Measurements from ENCODE around the gene FXYD5.
"Not testable (repeated sequence)": the region's sequence is repeated elsewhere in the genome, so short reads cannot be mapped to it uniquely, and the experiment has no call there.

Gene FXYD5

GRCh38 chr19:35144600-35145436, 9.7 kb upstream of the FXYD5 start:
- Histone ChIP-seq H3K9ac (ENCODE audit: low read length) (no peak overlapping the region), H3K4me3 (ENCODE audit: low read length) (no peak overlapping the region), H3K27ac (ENCODE audit: low read depth, low read length) (no peak overlapping the region), H3K4me1 (ENCODE audit: control insufficient read depth, insufficient read depth, low read length) (no peaks in the 10 kb centered on the region), H3K36me3 (ENCODE audit: control insufficient read depth, insufficient read depth, low read length) (no peaks in the 10 kb centered on the region), H3K27me3 (ENCODE audit: control insufficient read depth, insufficient read depth, low read length) (peaks cover 5% of the 10 kb centered on the region)

GRCh38 chr19:35146746-35147459, 7.6 kb upstream of the FXYD5 start:
- Histone ChIP-seq H3K4me3 (ENCODE audit: low read length) (no peak overlapping the region), H3K27ac (ENCODE audit: low read depth, low read length) (no peak overlapping the region)

DNA sequence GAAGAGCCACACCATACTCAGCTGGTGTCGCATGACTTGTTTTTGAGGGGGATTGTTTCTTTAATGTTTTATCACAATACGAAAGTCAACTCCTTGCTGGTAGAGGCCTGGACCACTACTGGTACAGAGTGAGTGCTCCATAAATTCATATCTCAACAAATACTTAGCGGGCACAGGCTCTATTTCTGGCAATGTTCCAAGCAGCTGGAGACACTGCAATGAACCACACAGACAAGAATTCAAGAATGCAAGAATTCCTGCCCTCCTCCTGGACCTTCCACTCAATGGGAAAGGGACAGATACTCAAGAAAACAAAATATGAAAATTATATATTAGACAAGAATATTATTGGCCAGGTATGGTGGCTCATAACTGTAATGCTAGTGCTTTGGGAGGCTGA, 5.1 kb upstream of the FXYD5 start:
- H3K27me3 ChIP-seq (ENCODE audit: control insufficient read depth, insufficient read depth, low read length) = peaks cover 12% of the 10 kb centered on the region
- H3K9ac ChIP-seq (ENCODE audit: low read length) = no peak overlapping the region
- no peak overlapping the region for H3K4me3 ChIP-seq (ENCODE audit: low read length)
- no peaks in the 10 kb centered on the region for H3K4me1 ChIP-seq (ENCODE audit: control insufficient read depth, insufficient read depth, low read length)
- no peak overlapping the region for H3K27ac ChIP-seq (ENCODE audit: low read depth, low read length)
- H3K36me3 ChIP-seq (ENCODE audit: control insufficient read depth, insufficient read depth, low read length) = no peaks in the 10 kb centered on the region

More at GRCh38 chr19:35146746-35147459, 7.6 kb upstream of the FXYD5 start:
- Histone ChIP-seq H3K4me1 (ENCODE audit: control insufficient read depth, insufficient read depth, low read length) (no peaks in the 10 kb centered on the region), H3K36me3 (ENCODE audit: control insufficient read depth, insufficient read depth, low read length) (no peaks in the 10 kb centered on the region), H3K9ac (ENCODE audit: low read length) (no peak overlapping the region), H3K27me3 (ENCODE audit: control insufficient read depth, insufficient read depth, low read length) (peaks cover 11% of the 10 kb centered on the region)

- no peak overlapping the region for H3K27ac ChIP-seq (ENCODE audit: low read depth, low read length)
- no peaks in the 10 kb centered on the region for H3K36me3 ChIP-seq (ENCODE audit: control insufficient read depth, insufficient read depth, low read length)
- H3K9ac ChIP-seq (ENCODE audit: low read length) = no peak overlapping the region
- no peaks in the 10 kb centered on the region for H3K4me1 ChIP-seq (ENCODE audit: control insufficient read depth, insufficient read depth, low read length)
- H3K4me3 ChIP-seq (ENCODE audit: low read length) = no peak overlapping the region
- peaks cover 18% of the 10 kb centered on the region for H3K27me3 ChIP-seq (ENCODE audit: control insufficient read depth, insufficient read depth, low read length)
Observed at GRCh38 chr19:35150445-35150844, 4.1 kb upstream of the FXYD5 start.

DNA sequence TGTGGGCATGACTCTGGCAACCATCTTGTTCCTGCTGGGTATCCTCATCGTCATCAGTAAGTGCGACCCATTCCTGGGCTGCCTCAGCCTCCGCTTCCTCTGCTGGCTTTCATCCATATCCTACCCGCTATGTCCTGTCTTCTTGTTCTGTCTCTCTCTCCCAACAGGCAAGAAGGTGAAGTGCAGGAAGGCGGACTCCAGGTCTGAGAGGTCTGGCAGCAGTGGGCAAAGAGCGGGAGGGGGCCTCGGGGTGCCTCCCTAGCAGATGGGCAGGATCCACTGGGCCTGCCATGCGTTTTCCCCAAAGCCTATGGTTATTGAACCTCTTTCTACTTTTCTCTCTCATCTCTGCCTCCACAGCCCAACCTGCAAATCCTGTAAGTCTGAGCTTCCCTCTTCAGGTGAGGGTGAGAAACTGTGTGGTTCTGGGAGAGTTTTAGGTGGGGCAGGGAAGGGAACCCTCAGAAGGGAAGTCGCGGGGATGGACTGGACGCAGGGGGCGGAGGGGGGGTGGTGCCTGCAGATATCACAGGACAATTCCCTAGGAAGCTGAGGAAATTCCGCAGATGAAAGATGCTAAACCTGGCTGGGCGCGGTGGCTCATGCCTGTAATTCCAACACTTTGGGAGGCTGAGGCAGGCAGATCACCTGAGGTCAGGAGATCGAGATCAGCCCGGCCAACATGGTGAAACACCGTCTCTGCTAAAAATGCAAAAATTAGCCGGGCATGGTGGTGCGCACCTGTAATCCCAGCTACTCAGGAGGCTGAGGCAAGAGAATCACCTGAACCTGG, 3.1 kb upstream of the FXYD5 start:
- Histone ChIP-seq H3K27ac (ENCODE audit: low read depth, low read length) (no peak overlapping the region), H3K4me3 (ENCODE audit: low read length) (no peak overlapping the region), H3K4me1 (ENCODE audit: control insufficient read depth, insufficient read depth, low read length) (no peaks in the 10 kb centered on the region), H3K36me3 (ENCODE audit: control insufficient read depth, insufficient read depth, low read length) (no peaks in the 10 kb centered on the region), H3K27me3 (ENCODE audit: control insufficient read depth, insufficient read depth, low read length) (peaks cover 18% of the 10 kb centered on the region), H3K9ac (ENCODE audit: low read length) (no peak overlapping the region)

DNA sequence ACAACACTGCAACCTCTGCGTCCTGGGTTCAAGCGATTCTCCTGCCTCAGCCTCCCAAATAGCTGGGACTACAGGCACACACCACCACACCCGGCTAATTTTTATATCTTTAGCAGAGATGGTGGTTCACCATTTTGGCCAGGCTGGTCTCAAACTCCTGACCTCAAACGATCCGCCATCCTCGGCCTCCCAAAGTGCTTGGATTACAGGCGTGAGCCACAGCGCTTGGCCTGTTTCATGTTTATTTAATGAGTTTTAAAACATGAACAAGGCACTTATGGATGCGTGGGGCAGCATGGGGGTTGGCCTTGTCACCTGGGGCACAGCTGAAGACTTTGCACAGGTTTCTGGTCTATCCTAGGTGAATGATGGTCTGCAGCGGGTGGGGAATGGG, 1.4 kb upstream of the FXYD5 start:
- H3K27me3 ChIP-seq (ENCODE audit: control insufficient read depth, insufficient read depth, low read length) = peaks cover 18% of the 10 kb centered on the region
- not testable (repeated sequence) for H3K4me3 ChIP-seq (ENCODE audit: low read length); H3K9ac ChIP-seq (ENCODE audit: low read length)

DNA sequence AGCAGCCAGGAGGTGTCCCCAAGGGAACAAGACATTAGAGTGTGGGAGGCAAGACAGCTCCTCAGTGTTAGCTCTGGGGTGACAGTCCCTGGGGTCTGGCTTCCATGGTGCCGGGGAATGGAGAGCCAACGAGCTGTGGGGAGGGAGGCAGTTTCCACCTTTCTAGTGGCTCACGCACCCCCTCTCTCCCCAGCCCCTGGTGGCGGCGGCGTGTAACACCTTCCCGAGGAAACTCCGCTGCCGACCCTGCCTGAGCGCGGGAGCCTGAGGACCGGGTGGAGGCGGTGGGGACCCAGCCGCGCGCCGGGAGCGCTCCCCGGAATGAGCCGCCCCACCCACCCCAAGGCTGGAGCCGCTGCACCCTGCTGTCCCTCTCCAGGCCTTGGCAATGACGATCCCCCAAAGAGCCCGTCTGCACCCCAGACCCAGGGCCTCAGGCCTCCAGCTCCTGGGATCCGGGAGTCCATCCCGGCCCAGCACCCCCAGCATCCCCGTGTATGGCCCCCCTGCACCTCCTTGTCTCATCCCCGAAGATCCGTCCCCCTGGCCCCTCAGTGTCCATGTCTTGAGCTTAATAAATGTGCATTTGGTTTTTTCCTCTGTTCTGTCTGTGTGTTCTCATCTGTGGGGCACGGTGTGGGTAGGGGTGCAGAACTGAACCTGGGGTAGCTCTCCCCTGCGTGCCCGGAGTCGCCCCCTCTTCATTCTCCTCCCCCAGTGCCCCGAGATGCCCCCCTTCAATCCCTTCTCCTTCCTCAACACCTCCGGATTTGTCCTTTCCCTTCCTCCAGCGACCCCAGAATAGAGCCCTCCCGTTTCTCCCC, 622 bp upstream of the FXYD5 start:
- H3K9ac ChIP-seq (ENCODE audit: low read length) = no peak overlapping the region
- H3K4me1 ChIP-seq (ENCODE audit: control insufficient read depth, insufficient read depth, low read length) = no peaks in the 10 kb centered on the region
- H3K27me3 ChIP-seq (ENCODE audit: control insufficient read depth, insufficient read depth, low read length) = peaks cover 18% of the 10 kb centered on the region

More for the DNA sequence above, 1.4 kb upstream of the FXYD5 start:
- H3K4me1 ChIP-seq (ENCODE audit: control insufficient read depth, insufficient read depth, low read length); H3K36me3 ChIP-seq (ENCODE audit: control insufficient read depth, insufficient read depth, low read length); H3K27ac ChIP-seq (ENCODE audit: low read depth, low read length): not testable (repeated sequence)

GRCh38 chr19:35155441-35155840, 906 bp downstream of the FXYD5 start:
- Histone ChIP-seq H3K36me3 (ENCODE audit: control insufficient read depth, insufficient read depth, low read length) (peaks cover 2% of the 10 kb centered on the region), H3K4me3 (ENCODE audit: low read length) (peak overlapping the region; percentile 63), H3K4me1 (ENCODE audit: control insufficient read depth, insufficient read depth, low read length) (no peaks in the 10 kb centered on the region), H3K27me3 (ENCODE audit: control insufficient read depth, insufficient read depth, low read length) (peaks cover 18% of the 10 kb centered on the region), H3K9ac (ENCODE audit: low read length) (peak overlapping the region; percentile 41), H3K27ac (ENCODE audit: low read depth, low read length) (no peak overlapping the region)

More for the DNA sequence above, 622 bp upstream of the FXYD5 start:
- Histone ChIP-seq H3K27ac (ENCODE audit: low read depth, low read length) (no peak overlapping the region), H3K4me3 (ENCODE audit: low read length) (peak overlapping the region; percentile 63), H3K36me3 (ENCODE audit: control insufficient read depth, insufficient read depth, low read length) (peaks cover 2% of the 10 kb centered on the region)

DNA sequence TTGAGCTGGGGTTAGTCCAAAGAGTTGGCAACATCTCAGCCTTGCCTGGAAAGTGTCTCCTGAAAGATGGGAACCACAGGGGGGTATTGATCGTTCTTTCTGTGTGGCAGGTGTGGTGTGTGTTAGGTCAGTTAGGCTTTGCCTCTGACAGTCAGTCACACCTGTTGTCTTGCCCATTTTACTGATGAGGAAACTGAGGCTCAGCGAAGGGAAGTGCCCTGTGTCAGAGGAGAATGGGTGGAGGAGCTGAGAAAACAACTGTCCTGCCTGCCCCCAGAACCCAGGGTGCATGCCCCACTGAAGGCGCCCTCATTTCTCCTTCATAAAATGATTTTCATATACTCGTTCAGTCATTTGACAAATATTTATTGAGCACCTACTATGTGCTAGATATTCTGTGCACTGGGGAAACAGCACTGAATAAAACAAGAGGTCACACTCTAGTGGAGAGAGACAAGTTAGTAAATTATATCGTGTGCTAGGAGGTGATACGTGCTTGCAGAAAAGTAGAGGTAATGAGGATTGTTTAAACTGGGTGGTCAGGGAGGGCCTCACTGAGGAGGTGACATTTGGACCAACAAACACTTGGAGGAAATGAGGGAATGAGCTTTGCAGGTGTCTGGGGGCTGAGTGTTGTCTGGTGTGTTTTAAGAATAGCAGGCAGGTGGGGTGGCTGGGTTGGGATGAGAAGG, 1.6 kb downstream of the FXYD5 start:
- Histone ChIP-seq H3K4me3 (ENCODE audit: low read length) (no peak overlapping the region), H3K36me3 (ENCODE audit: control insufficient read depth, insufficient read depth, low read length) (peaks cover 2% of the 10 kb centered on the region), H3K4me1 (ENCODE audit: control insufficient read depth, insufficient read depth, low read length) (no peaks in the 10 kb centered on the region), H3K27me3 (ENCODE audit: control insufficient read depth, insufficient read depth, low read length) (peaks cover 15% of the 10 kb centered on the region), H3K27ac (ENCODE audit: low read depth, low read length) (no peak overlapping the region), H3K9ac (ENCODE audit: low read length) (no peak overlapping the region)

DNA sequence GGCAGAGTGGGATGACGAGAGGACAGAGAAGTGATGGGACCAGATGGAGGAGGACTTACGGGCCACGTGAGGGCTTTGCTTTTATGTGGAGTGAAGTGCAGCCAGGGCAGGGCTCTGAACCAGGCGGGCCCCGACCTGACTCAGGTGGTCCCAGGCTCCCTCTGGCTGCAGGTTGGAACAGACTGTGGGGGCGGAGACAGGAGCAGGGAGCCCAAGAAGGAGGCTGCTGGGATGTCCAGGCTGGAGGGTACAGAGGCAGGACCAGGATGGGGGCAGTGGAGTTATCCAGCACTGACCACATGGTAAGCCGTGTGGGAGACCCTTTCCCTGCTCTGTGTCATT, 2.1 kb downstream of the FXYD5 start:
- H3K4me1 ChIP-seq (ENCODE audit: control insufficient read depth, insufficient read depth, low read length) = no peaks in the 10 kb centered on the region
- H3K27ac ChIP-seq (ENCODE audit: low read depth, low read length) = no peak overlapping the region
- no peak overlapping the region for H3K4me3 ChIP-seq (ENCODE audit: low read length)
- H3K27me3 ChIP-seq (ENCODE audit: control insufficient read depth, insufficient read depth, low read length) = peaks cover 12% of the 10 kb centered on the region
- peaks cover 2% of the 10 kb centered on the region for H3K36me3 ChIP-seq (ENCODE audit: control insufficient read depth, insufficient read depth, low read length)
- H3K9ac ChIP-seq (ENCODE audit: low read length) = no peak overlapping the region

GRCh38 chr19:35157431-35157830, 2.9 kb downstream of the FXYD5 start:
- H3K27me3 ChIP-seq (ENCODE audit: control insufficient read depth, insufficient read depth, low read length) = peaks cover 12% of the 10 kb centered on the region
- no peaks in the 10 kb centered on the region for H3K4me1 ChIP-seq (ENCODE audit: control insufficient read depth, insufficient read depth, low read length)
- peaks cover 2% of the 10 kb centered on the region for H3K36me3 ChIP-seq (ENCODE audit: control insufficient read depth, insufficient read depth, low read length)

More at GRCh38 chr19:35157431-35157830, 2.9 kb downstream of the FXYD5 start:
- no peak overlapping the region for H3K27ac ChIP-seq (ENCODE audit: low read depth, low read length)
- no peak overlapping the region for H3K9ac ChIP-seq (ENCODE audit: low read length)
- H3K4me3 ChIP-seq (ENCODE audit: low read length) = no peak overlapping the region
